Endothelial cell (in vitro differentiated cells): ENCODE data around the gene FOXD4L6. TPM values are rescaled to one million over a fixed set of nuclear protein-coding genes. Genes with fewer than 3 reads are reported as not detected.
"Not testable (repeated sequence)": the region's sequence is repeated elsewhere in the genome, so short reads cannot be mapped to it uniquely, and the experiment has no call there.

Experiments
- DNase-seq: peaks from one replicate; pipeline ENCODE4 v3.0.0; 2021; ENCODE audit warnings: low spot score
- H3K27ac Mint-ChIP-seq: one replicate; pipeline ENCODE4 v1.8.0; 2021; ENCODE audit warnings: mixed read lengths, inconsistent platforms; ENCODE audit not compliant: unreplicated experiment
- H3K27me3 Mint-ChIP-seq: one replicate; pipeline ENCODE4 v1.8.0; 2021; ENCODE audit warnings: mild to moderate bottlenecking, moderate library complexity, mixed read lengths, inconsistent platforms; ENCODE audit not compliant: unreplicated experiment
- H3K36me3 Mint-ChIP-seq: one replicate; pipeline ENCODE4 v1.8.0; 2021; ENCODE audit warnings: mild to moderate bottlenecking, low read depth, mixed read lengths, inconsistent platforms; ENCODE audit not compliant: unreplicated experiment
- H3K4me1 Mint-ChIP-seq: one replicate; pipeline ENCODE4 v1.8.0; 2021; ENCODE audit warnings: mild to moderate bottlenecking, mixed read lengths, inconsistent platforms; ENCODE audit not compliant: unreplicated experiment
- H3K4me3 Mint-ChIP-seq: one replicate; pipeline ENCODE4 v1.8.0; 2021; ENCODE audit warnings: mild to moderate bottlenecking, mixed read lengths, inconsistent platforms; ENCODE audit not compliant: unreplicated experiment
- H3K9me3 Mint-ChIP-seq: one replicate; pipeline ENCODE4 v1.8.0; 2021; ENCODE audit warnings: mixed read lengths, inconsistent platforms; ENCODE audit not compliant: unreplicated experiment
- total RNA-seq: library from RNA; stranded (reverse); fragmentation: NEBNext Ultra II Directional; extraction: Animal tissue kit (Norgen Biotek cat#: 25700); gene quantifications from one replicate; pipeline ENCODE4 v1.2.1, GENCODE V29; 2021; ENCODE audit not compliant: unreplicated experiment

The FOXD4L6 gene
- total RNA-seq, 1 donor from 2014 or later: not detected

DNA sequence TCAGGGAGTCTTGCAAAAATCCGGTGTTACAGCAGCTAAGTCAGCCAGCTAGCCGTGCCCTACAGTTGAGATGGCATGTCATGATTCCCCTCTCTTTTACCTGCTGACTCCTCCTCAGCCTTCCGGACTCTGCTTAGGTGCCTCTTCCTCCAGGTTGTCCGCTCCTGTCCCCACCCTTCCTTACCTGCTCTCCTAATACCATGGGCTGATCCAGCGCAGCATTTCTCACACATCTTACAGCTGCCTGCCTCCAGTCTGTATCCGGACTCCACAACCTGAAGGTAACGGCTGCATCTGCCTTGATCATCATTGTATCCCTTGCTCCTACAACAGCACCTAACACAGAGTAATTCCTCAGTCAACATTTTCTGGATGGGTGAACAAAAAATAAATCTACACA is 9.2 kb downstream of the FOXD4L6 start:
- H3K36me3 Mint-ChIP-seq, H3K27ac Mint-ChIP-seq, H3K4me3 Mint-ChIP-seq, H3K27me3 Mint-ChIP-seq, H3K4me1 Mint-ChIP-seq, DNase-seq, H3K9me3 Mint-ChIP-seq: not testable (repeated sequence)

DNA sequence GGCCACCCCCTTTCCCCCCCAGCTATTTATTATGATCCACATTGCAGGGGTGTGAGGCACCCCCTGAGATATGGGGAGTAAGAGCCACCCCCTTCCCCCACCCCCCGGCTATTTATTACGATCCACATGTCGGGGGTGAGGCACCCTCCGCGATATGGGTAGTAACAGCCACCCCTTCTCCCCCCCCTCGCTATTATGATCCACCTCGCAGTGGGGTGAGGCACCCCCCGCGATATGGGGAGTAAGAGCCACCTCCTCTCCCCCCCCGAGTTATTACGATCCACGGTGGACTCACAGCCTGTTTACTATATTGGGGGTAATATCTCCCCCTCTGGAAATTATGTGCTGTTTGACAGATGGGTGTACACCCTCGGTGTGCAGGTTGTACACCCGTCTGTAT is 15.1 kb downstream of the FOXD4L6 start:
- not testable (repeated sequence) for H3K27me3 Mint-ChIP-seq, H3K4me1 Mint-ChIP-seq, H3K9me3 Mint-ChIP-seq, H3K4me3 Mint-ChIP-seq, H3K36me3 Mint-ChIP-seq, H3K27ac Mint-ChIP-seq, DNase-seq

DNA sequence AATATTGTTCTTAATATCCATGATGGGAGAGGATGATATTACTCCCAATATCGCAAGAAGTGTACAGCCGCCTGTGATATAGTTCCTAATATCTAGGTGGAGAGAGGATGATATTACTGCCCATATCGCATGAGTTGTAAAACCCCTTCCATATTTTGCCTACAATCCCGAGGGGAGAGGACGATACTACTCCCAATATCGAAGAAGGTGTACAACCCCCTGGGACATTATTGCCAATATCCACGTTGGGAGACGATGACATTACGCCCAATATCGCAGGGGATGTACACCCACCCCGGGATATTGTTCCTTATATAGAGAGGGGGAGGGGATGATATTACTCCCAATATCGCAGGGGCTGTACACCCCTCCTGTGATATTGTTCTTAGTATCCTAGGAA is 17.1 kb downstream of the FOXD4L6 start:
- H3K4me3 Mint-ChIP-seq, H3K27me3 Mint-ChIP-seq, H3K9me3 Mint-ChIP-seq, H3K36me3 Mint-ChIP-seq, DNase-seq, H3K4me1 Mint-ChIP-seq, H3K27ac Mint-ChIP-seq: not testable (repeated sequence)

DNA sequence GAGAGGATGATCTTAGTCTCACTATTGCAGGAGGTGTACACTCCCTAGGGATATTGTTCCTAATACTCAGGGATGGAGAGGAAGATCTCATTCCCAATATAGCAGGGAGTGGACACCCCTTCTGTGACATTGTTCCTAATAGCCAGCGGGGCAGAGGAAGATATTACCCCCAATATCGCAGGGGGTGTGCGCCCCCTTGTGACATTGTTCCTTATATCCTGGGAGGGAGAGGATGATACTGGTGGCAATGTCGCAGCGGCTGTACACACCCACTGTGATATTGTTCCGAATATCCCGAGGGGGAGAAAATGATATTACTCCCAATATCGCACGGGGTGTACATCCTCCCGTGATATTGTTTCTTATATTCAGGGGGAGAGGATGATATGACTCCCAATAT is 17.6 kb downstream of the FOXD4L6 start:
- H3K4me1 Mint-ChIP-seq, H3K9me3 Mint-ChIP-seq, H3K27me3 Mint-ChIP-seq, H3K27ac Mint-ChIP-seq, H3K36me3 Mint-ChIP-seq, H3K4me3 Mint-ChIP-seq: not testable (repeated sequence)
- DNase-seq: peak; percentile 18

DNA sequence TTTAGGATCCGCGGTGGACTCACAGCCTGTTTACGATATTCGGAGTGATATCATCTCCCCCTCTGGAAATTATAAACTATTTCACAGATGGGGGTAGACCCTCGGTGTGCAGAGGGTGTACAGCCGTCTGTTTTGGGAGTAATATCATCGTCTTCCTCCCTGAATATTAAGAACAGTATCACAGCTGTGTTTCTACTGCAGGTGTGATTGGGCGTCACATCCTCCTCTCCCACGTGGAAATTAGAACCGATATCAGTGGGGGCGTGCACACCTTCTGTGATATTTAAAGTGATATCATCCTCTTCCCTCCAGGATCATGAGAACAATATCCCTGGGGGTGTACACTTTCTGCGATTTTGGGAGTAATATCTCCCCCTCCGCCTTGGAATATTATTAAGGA is 19.2 kb downstream of the FOXD4L6 start:
- H3K9me3 Mint-ChIP-seq, H3K36me3 Mint-ChIP-seq: not testable (repeated sequence)

DNA sequence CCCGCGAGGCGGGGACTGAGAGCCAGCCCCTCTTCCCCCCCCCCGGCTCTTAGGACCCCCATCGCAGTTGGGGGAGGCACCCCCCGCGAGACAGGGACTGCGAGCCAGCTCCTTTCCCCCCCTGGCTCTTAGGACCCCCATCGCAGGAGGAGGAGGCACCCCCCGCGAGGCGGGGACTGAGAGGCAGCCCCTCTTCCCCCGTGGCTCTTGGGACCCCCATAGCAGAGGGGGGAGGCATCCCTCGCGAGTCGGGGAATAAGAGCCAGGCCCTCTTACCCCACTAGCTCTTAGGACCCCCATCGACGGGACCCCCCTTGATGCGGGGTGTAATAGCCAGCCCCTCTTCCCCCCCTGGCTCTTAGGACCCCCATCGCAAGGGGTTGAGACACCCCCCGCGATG is 19.7 kb downstream of the FOXD4L6 start:
- H3K4me3 Mint-ChIP-seq, H3K27ac Mint-ChIP-seq, H3K36me3 Mint-ChIP-seq, H3K4me1 Mint-ChIP-seq, H3K27me3 Mint-ChIP-seq, H3K9me3 Mint-ChIP-seq, DNase-seq: not testable (repeated sequence)

More for the DNA sequence above, 19.2 kb downstream of the FOXD4L6 start:
- H3K4me1 Mint-ChIP-seq, H3K4me3 Mint-ChIP-seq, H3K27ac Mint-ChIP-seq, H3K27me3 Mint-ChIP-seq, DNase-seq: not testable (repeated sequence)

DNA sequence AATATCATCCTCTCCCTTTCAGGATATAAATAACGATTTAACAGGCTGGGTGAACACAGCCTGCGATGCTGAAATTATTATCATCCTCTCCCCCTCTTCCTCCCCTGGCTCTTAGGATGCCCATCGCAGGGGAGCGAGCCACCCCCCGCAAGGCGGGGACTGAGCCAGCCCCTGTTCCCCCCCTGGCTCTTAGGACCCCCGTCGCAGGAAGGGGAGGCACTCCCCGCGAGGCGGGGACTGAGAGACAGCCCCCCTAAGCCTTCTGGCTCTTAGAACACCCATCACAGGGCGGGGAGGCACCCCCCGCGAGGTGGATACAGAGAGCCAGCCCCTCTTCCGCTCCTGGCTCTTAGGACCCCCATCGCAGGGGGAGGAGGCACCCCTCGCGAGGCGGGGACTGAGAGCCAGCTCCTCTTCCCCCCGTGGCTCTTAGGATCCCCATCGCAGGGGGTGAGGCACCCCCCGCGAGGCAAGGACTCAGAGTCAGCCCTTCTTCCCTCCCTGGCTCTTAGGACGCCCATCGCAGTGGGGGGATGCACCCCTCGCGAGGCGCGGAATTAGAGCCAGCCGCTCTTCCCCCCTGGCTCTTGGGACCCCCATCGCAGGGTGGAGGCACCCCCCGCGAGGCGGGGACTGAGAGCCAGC is 21.9 kb downstream of the FOXD4L6 start:
- H3K27ac Mint-ChIP-seq, H3K9me3 Mint-ChIP-seq, DNase-seq, H3K4me1 Mint-ChIP-seq, H3K4me3 Mint-ChIP-seq, H3K36me3 Mint-ChIP-seq, H3K27me3 Mint-ChIP-seq: not testable (repeated sequence)

DNA sequence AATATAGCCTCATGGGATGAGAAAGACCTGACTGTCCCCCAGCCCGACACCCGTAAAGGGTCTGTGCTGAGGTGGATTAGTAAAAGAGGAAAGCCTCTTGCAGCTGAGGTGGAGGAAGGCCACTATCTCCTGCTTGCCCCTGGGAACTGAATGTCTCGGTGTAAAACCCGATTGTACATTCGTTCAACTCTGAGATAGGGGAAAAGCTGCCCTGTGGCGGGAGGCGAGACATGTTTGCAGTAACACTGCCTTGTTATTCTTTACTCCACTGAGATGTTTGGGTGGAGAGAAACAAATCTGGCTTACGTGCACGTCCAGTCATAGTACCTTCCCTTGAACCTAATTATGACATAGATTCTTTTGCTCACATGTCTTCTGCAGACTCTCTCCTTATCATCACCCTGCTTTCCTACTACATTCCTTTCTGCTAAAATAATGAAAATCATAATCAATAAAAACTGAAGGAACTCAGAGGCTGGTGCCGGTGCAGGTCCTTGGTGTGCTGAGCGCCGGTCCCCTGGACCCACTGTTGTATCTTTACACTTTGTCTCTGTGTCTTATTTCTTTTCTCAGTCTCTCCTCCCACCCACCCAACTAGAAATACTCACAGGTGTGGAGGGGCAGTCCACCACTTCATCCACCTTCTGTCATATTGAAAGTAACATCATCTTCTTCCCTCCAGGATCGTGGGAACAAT is 22.8 kb downstream of the FOXD4L6 start:
- not testable (repeated sequence) for H3K4me1 Mint-ChIP-seq, H3K36me3 Mint-ChIP-seq, H3K27me3 Mint-ChIP-seq, DNase-seq, H3K4me3 Mint-ChIP-seq, H3K27ac Mint-ChIP-seq, H3K9me3 Mint-ChIP-seq

DNA sequence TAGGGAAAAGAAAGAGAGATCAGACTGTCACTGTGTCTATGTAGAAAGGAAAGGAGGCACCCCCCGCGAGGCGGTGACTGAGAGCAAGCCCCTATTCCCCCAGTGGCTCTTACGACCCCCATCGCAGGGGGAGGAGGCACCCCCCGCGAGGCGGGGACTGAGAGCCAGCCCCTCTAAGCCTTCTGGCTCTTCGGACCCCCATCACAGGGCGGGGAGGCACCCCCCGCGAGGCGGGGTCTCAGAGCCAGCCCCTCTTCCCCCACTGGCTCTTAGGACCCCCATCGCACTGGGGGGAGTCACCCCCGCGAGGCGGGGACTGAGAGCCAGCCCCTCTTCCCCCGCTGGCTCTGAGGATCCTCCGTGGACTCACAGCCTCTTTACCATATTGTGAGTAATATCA is 23.9 kb downstream of the FOXD4L6 start:
- not testable (repeated sequence) for H3K9me3 Mint-ChIP-seq, DNase-seq, H3K27me3 Mint-ChIP-seq, H3K27ac Mint-ChIP-seq, H3K4me1 Mint-ChIP-seq, H3K36me3 Mint-ChIP-seq, H3K4me3 Mint-ChIP-seq

DNA sequence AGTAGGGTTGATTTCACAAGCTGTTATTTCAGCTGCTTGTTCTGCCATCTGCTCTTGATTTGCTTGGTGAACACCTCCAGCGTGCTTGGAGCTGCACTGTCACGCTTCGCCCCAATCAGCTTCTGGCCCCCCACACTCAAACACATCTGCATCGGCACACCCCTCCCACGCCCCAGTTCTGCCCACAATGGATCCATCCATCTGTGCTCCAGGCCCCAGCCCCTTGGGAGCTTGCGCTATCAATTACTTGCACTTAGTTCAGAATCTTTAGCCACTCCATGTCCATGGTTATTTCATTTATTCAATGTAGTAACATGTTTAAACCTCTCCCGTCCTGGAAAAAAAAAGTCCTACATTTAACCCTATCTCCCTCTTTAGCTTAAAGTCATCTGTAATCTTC is 28.0 kb downstream of the FOXD4L6 start:
- DNase-seq, H3K9me3 Mint-ChIP-seq, H3K4me1 Mint-ChIP-seq, H3K36me3 Mint-ChIP-seq, H3K27ac Mint-ChIP-seq, H3K27me3 Mint-ChIP-seq, H3K4me3 Mint-ChIP-seq: not testable (repeated sequence)

DNA sequence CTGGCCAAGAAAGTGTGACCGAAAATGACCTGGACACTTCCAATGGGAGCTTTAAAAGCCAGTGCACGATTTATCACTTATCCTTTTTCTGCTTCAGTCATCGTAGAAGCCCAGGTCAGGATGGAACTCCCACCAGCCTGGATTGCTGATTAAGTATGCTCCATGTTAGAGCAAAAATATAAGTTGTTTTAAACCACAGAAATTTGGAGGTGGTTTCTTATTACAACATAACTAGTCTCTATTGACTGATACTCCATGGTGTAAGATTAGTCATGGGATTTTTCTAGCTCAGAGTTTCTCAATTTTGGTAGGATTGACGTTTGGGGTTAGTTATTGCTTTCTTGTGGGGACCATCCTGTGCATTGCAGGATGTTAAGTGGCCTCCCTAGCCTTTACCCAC is 29.7 kb downstream of the FOXD4L6 start:
- not testable (repeated sequence) for H3K4me1 Mint-ChIP-seq, H3K27ac Mint-ChIP-seq, H3K36me3 Mint-ChIP-seq, H3K27me3 Mint-ChIP-seq, H3K9me3 Mint-ChIP-seq, H3K4me3 Mint-ChIP-seq, DNase-seq

DNA sequence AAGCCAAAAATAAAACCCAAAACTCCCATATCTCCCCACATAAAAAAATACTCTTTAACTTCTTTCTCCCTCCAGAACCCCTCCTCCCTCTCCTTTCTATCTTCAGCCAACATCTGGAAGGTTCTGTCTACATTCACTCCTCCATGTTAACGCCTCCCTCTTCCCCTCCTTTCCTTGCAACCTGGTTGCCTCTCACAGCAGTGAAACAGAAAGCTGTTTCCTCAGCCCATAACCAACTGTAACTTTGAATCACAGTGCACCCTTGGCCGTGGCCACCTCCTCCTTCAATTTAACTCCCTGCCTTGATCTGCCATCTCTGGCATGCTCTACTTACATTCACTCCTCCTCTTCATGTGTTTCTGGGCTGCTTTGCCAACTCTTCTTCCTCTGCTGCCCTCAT is 33.4 kb downstream of the FOXD4L6 start:
- not testable (repeated sequence) for H3K27me3 Mint-ChIP-seq, H3K4me1 Mint-ChIP-seq, H3K36me3 Mint-ChIP-seq, H3K4me3 Mint-ChIP-seq, H3K27ac Mint-ChIP-seq, DNase-seq, H3K9me3 Mint-ChIP-seq
